ENCODE data around the gene RMRP.

DNA sequence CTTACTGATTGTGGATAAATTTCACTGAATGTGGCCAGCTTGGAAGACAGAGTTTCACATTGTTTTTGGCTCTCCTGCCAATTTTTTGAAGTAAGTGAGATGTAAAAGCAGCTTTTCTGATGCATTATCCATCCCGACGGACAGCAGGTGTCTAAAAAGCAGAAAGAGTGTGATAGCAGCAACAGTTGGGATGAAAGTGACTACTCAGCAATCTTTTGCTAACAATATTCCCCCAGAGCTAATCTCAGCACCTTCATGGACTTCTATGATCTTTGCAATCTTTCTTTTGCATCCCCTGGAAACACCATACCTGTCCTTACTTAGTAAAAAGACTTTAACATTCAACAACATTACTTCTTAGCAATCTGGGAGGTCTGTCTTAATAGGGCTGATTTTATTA is 45.0 kb downstream of the RMRP start:
- no peak for TF ChIP-seq EZH2phosphoT487 (IDR thresholded peaks at IDR 0.05; ENCODE audit: unreplicated experiment)
- TF ChIP-seq CREB1 (CRISPR knock-in tag; IDR thresholded peaks at IDR 0.05; ENCODE audit: low read depth): no peak
- TF ChIP-seq, protein P1, sequence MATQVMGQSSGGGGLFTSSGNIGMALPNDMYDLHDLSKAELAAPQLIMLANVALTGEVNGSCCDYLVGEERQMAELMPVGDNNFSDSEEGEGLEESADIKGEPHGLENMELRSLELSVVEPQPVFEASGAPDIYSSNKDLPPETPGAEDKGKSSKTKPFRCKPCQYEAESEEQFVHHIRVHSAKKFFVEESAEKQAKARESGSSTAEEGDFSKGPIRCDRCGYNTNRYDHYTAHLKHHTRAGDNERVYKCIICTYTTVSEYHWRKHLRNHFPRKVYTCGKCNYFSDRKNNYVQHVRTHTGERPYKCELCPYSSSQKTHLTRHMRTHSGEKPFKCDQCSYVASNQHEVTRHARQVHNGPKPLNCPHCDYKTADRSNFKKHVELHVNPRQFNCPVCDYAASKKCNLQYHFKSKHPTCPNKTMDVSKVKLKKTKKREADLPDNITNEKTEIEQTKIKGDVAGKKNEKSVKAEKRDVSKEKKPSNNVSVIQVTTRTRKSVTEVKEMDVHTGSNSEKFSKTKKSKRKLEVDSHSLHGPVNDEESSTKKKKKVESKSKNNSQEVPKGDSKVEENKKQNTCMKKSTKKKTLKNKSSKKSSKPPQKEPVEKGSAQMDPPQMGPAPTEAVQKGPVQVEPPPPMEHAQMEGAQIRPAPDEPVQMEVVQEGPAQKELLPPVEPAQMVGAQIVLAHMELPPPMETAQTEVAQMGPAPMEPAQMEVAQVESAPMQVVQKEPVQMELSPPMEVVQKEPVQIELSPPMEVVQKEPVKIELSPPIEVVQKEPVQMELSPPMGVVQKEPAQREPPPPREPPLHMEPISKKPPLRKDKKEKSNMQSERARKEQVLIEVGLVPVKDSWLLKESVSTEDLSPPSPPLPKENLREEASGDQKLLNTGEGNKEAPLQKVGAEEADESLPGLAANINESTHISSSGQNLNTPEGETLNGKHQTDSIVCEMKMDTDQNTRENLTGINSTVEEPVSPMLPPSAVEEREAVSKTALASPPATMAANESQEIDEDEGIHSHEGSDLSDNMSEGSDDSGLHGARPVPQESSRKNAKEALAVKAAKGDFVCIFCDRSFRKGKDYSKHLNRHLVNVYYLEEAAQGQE (IDR thresholded peaks at IDR 0.05; ENCODE audit: unreplicated experiment): no peak
